COLO829 (cell line): ENCODE data around the gene EVPLL.
"Not testable (repeated sequence)": the region's sequence is repeated elsewhere in the genome, so short reads cannot be mapped to it uniquely, and the experiment has no call there.

ENCODE experiments used
- DNase-seq: peaks from one replicate; pipeline ENCODE4 v3.0.0; 2012; ENCODE audit warnings: low spot score

EVPLL gene

GRCh38 chr17:18377437-18378204 lies at the start of gene EVPLL:
TSS of gene EVPLL (plus strand) at chr17:18377778. CDS start at chr17:18380938, 3,160 bp downstream.
- no peak for DNase-seq

GRCh38 chr17:18328643-18329204 lies 48.9 kb upstream of the EVPLL start:
- no peak for DNase-seq

GRCh38 chr17:18331879-18332278 lies 45.7 kb upstream of the EVPLL start:
- no peak for DNase-seq

GRCh38 chr17:18332909-18333489 lies 44.6 kb upstream of the EVPLL start:
- DNase-seq: no peak

GRCh38 chr17:18338158-18338557 lies 39.4 kb upstream of the EVPLL start:
- not testable (repeated sequence) for DNase-seq

GRCh38 chr17:18339933-18340332 lies 37.6 kb upstream of the EVPLL start:
- DNase-seq: no peak

GRCh38 chr17:18344021-18344420 lies 33.6 kb upstream of the EVPLL start:
- no peak for DNase-seq

- no peak for DNase-seq
Observed at GRCh38 chr17:18353541-18353940, 24.0 kb upstream of the EVPLL start.

GRCh38 chr17:18356624-18357023 lies 21.0 kb upstream of the EVPLL start:
- no peak for DNase-seq

GRCh38 chr17:18360518-18360917 lies 17.1 kb upstream of the EVPLL start:
- no peak for DNase-seq

- DNase-seq: no peak
Observed at GRCh38 chr17:18361837-18362697, 15.5 kb upstream of the EVPLL start.

GRCh38 chr17:18362698-18363100 lies 14.9 kb upstream of the EVPLL start:
- peak; percentile 73 for DNase-seq

- DNase-seq: peak; percentile 86
Observed at GRCh38 chr17:18363101-18364049, 14.2 kb upstream of the EVPLL start, which contains the start of gene SHMT1. TSS of gene SHMT1 (minus strand) at chr17:18363550. CDS start at chr17:18355981, 7,569 bp downstream.

- no peak for DNase-seq
Observed at GRCh38 chr17:18364166-18364565, 13.4 kb upstream of the EVPLL start.

GRCh38 chr17:18368946-18369345 lies 8.6 kb upstream of the EVPLL start:
- DNase-seq: no peak

- DNase-seq: no peak
Observed at GRCh38 chr17:18370761-18371160, 6.8 kb upstream of the EVPLL start.

GRCh38 chr17:18371455-18371854 lies 6.1 kb upstream of the EVPLL start:
- no peak for DNase-seq

- not testable (repeated sequence) for DNase-seq
Observed at GRCh38 chr17:18373181-18373580, 4.4 kb upstream of the EVPLL start.

GRCh38 chr17:18374216-18374615 lies 3.4 kb upstream of the EVPLL start:
- no peak for DNase-seq

- DNase-seq: no peak
Observed at GRCh38 chr17:18378205-18378505, 577 bp downstream of the EVPLL start.

GRCh38 chr17:18378614-18379013 lies 1.0 kb downstream of the EVPLL start:
- not testable (repeated sequence) for DNase-seq
